Measurements from ENCODE around the gene MS4A10. TPM values are rescaled to one million over a fixed set of nuclear protein-coding genes. Genes with fewer than 3 reads are reported as not detected.

The MS4A10 gene
- total RNA-seq, 3 donors from 2014 or later: not detected

- Histone ChIP-seq H3K36me3 (no peaks in the 10 kb centered on the region), H3K9me3 (no peaks in the 10 kb centered on the region), H3K27me3 (no peaks in the 10 kb centered on the region), H3K27ac (no peak overlapping the region), H3K4me1 (no peaks in the 10 kb centered on the region), H3K4me3 (no peak overlapping the region)
- DNase-seq (ENCODE audit: low spot score in 2 of 2): no peak
- TF ChIP-seq, protein P1, sequence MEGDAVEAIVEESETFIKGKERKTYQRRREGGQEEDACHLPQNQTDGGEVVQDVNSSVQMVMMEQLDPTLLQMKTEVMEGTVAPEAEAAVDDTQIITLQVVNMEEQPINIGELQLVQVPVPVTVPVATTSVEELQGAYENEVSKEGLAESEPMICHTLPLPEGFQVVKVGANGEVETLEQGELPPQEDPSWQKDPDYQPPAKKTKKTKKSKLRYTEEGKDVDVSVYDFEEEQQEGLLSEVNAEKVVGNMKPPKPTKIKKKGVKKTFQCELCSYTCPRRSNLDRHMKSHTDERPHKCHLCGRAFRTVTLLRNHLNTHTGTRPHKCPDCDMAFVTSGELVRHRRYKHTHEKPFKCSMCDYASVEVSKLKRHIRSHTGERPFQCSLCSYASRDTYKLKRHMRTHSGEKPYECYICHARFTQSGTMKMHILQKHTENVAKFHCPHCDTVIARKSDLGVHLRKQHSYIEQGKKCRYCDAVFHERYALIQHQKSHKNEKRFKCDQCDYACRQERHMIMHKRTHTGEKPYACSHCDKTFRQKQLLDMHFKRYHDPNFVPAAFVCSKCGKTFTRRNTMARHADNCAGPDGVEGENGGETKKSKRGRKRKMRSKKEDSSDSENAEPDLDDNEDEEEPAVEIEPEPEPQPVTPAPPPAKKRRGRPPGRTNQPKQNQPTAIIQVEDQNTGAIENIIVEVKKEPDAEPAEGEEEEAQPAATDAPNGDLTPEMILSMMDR (IDR thresholded peaks at IDR 0.05): no peak
- TF ChIP-seq POLR2A (IDR thresholded peaks at IDR 0.05) (no peak), POLR2AphosphoS5 (IDR thresholded peaks at IDR 0.05) (no peak)
- intact Hi-C loops (cut with DNase I; ENCODE audit: low total_unique reads): no loop called here
Measured at GRCh38 chr11:60747359-60747873, 37.7 kb upstream of the MS4A10 start.

GRCh38 chr11:60748225-60748624 is 36.9 kb upstream of the MS4A10 start:
- intact Hi-C loops (cut with DNase I; ENCODE audit: low total_unique reads): no loop called here
- H3K27ac ChIP-seq: no peak overlapping the region
- H3K4me1 ChIP-seq: no peaks in the 10 kb centered on the region
- no peaks in the 10 kb centered on the region for H3K36me3 ChIP-seq
- TF ChIP-seq POLR2A (IDR thresholded peaks at IDR 0.05): no peak
- TF ChIP-seq, protein P1 (IDR thresholded peaks at IDR 0.05): no peak
- no peak for TF ChIP-seq POLR2AphosphoS5 (IDR thresholded peaks at IDR 0.05)
- no peak for DNase-seq (ENCODE audit: low spot score in 2 of 2)
- no peaks in the 10 kb centered on the region for H3K9me3 ChIP-seq
- no peaks in the 10 kb centered on the region for H3K27me3 ChIP-seq
- no peak overlapping the region for H3K4me3 ChIP-seq

DNA sequence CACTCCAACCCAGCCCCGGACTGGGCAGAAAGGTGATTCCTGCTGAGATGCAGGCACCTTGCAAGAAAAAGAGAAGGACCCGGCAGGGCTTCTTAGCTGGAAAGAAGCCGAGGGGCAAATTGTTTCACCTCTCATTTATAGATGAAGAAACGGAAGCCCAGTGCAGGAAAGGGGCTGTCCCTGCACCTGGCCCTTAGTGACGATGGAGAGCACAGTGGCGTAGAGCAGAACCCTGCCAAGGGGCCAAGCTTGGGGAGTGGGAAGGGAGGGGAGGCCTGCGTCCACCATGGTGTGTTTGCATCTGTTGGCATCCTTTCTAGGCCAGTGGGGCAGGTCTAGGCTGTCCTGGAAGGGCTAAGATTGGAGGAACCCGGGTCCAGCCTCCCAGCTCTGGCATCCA is 36.3 kb upstream of the MS4A10 start:
- intact Hi-C loops (cut with DNase I; ENCODE audit: low total_unique reads): no loop called here
- no peak for TF ChIP-seq POLR2A (IDR thresholded peaks at IDR 0.05)
- no peak for TF ChIP-seq POLR2AphosphoS5 (IDR thresholded peaks at IDR 0.05)
- TF ChIP-seq, protein P1 (IDR thresholded peaks at IDR 0.05): no peak
- Histone ChIP-seq H3K27ac (no peak overlapping the region), H3K36me3 (no peaks in the 10 kb centered on the region), H3K27me3 (no peaks in the 10 kb centered on the region), H3K4me3 (no peak overlapping the region), H3K9me3 (no peaks in the 10 kb centered on the region), H3K4me1 (no peaks in the 10 kb centered on the region)
- no peak for DNase-seq (ENCODE audit: low spot score in 2 of 2)

DNA sequence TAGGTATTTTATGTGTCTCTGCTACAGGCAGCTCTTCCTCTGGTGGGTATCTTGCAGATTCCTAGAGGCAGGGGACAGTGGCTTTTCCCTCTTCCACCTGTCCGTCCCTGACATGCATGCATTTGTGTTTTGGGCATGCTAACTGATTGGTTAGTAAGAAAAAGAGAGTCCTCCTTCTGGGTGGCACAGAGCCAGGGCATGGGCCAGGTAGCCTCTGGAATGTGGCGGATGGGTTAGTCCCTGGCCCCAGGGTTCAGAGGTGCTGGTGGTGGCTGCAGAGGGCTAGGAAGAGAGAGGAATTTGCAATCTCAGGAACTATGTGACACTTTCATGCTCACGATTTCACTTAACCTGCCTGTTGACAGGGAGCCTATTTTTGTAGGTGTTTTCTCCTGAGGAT is 34.2 kb upstream of the MS4A10 start:
- Histone ChIP-seq H3K4me3 (no peak overlapping the region), H3K36me3 (no peaks in the 10 kb centered on the region), H3K4me1 (no peaks in the 10 kb centered on the region), H3K27ac (no peak overlapping the region), H3K27me3 (no peaks in the 10 kb centered on the region), H3K9me3 (no peaks in the 10 kb centered on the region)
- intact Hi-C loops (cut with DNase I; ENCODE audit: low total_unique reads): no loop called here
- TF ChIP-seq, protein P1 (IDR thresholded peaks at IDR 0.05): no peak
- TF ChIP-seq POLR2AphosphoS5 (IDR thresholded peaks at IDR 0.05): no peak
- no peak for TF ChIP-seq POLR2A (IDR thresholded peaks at IDR 0.05)
- no peak for DNase-seq (ENCODE audit: low spot score in 2 of 2)

GRCh38 chr11:60753309-60753708 is 31.8 kb upstream of the MS4A10 start:
- Histone ChIP-seq H3K27me3 (no peaks in the 10 kb centered on the region), H3K4me3 (no peak overlapping the region), H3K27ac (no peak overlapping the region), H3K9me3 (no peaks in the 10 kb centered on the region), H3K36me3 (no peaks in the 10 kb centered on the region), H3K4me1 (no peaks in the 10 kb centered on the region)
- intact Hi-C loops (cut with DNase I; ENCODE audit: low total_unique reads): no loop called here
- DNase-seq (ENCODE audit: low spot score in 2 of 2): peak in 1 of 2 donors; percentile 10
- no peak for TF ChIP-seq POLR2AphosphoS5 (IDR thresholded peaks at IDR 0.05)
- no peak for TF ChIP-seq POLR2A (IDR thresholded peaks at IDR 0.05)
- TF ChIP-seq, protein P1 (IDR thresholded peaks at IDR 0.05): no peak

All from breast epithelium (tissue), 4 donors.